Measurements from ENCODE around the gene SMYD3.

The SMYD3 gene

DNA sequence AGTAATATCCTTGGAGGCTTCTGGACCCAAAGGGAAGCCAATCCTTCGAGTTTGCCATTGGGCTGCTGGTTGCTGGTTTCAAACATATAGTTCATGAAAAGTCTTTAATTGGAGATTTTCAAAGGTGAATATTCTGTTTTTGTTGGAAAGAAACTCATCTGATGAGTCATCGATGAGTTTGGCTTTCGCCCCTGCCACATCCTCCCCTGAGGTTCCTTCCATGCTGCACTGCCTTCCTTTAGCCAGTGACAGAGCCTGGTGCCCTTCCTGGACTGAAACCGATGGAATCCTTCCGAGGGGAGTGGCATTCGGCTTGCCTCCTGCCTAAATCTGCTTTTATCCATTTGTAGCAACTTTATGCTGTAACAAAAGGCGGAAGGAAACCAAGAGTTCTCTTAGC lies 802.3 kb downstream of the SMYD3 start:
- TF ChIP-seq, protein P1, sequence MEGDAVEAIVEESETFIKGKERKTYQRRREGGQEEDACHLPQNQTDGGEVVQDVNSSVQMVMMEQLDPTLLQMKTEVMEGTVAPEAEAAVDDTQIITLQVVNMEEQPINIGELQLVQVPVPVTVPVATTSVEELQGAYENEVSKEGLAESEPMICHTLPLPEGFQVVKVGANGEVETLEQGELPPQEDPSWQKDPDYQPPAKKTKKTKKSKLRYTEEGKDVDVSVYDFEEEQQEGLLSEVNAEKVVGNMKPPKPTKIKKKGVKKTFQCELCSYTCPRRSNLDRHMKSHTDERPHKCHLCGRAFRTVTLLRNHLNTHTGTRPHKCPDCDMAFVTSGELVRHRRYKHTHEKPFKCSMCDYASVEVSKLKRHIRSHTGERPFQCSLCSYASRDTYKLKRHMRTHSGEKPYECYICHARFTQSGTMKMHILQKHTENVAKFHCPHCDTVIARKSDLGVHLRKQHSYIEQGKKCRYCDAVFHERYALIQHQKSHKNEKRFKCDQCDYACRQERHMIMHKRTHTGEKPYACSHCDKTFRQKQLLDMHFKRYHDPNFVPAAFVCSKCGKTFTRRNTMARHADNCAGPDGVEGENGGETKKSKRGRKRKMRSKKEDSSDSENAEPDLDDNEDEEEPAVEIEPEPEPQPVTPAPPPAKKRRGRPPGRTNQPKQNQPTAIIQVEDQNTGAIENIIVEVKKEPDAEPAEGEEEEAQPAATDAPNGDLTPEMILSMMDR (IDR thresholded peaks at IDR 0.05; ENCODE audit: control insufficient read depth, insufficient read depth, low read depth, low read length, missing control alignments) = no peak
- no peak for DNase-seq (ENCODE audit: low read depth)
- no peak overlapping the region for H3K4me3 ChIP-seq (ENCODE audit: control insufficient read depth, low read depth, low read length)

DNA sequence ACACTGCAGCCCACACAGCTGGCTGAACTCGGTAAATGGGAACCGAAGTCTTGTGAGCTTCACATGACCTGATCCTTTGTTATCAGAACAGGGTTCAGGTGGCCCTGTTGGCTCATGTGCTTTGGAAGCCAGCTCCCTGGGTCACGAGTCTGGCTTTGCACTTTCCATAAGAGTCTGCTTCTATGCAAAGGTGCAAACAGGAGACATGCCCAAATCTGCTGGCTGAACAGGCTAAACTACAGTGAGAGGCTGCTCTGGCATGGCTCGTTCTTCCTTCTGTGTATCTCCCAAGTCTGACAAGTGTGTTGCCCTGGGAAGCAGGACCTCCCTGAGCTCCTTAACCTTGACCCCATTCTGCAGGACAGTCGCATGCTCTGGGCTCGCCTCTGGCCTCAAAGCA lies 802.7 kb downstream of the SMYD3 start:
- H3K4me3 ChIP-seq (ENCODE audit: control insufficient read depth, low read depth, low read length) = no peak overlapping the region
- no peak for DNase-seq (ENCODE audit: low read depth)
- TF ChIP-seq, protein P1 (IDR thresholded peaks at IDR 0.05; ENCODE audit: control insufficient read depth, insufficient read depth, low read depth, low read length, missing control alignments) = no peak

DNA sequence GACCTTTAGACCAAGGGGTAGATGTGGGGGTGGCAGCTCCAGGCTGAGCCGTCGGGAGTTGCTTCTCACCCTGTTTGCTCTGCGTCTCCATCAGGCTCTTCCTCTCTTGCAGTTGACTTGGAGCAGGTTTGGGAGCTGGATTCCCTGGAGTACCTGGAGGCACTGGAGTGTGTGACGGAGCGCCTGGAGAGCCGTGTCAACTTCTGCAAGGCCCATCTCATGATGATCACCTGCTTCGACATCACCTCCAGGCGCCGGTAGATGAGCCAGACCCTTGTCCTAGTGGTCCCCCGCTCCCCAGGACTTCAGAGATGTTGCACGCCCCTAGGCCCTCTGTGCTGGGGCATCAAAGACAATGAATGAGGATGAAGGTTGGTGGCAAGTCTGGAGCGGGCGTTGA lies 804.7 kb downstream of the SMYD3 start:
- TF ChIP-seq, protein P1 (IDR thresholded peaks at IDR 0.05; ENCODE audit: control insufficient read depth, insufficient read depth, low read depth, low read length, missing control alignments) = no peak
- no peak overlapping the region for H3K4me3 ChIP-seq (ENCODE audit: control insufficient read depth, low read depth, low read length)
- no peak for DNase-seq (ENCODE audit: low read depth)

DNA sequence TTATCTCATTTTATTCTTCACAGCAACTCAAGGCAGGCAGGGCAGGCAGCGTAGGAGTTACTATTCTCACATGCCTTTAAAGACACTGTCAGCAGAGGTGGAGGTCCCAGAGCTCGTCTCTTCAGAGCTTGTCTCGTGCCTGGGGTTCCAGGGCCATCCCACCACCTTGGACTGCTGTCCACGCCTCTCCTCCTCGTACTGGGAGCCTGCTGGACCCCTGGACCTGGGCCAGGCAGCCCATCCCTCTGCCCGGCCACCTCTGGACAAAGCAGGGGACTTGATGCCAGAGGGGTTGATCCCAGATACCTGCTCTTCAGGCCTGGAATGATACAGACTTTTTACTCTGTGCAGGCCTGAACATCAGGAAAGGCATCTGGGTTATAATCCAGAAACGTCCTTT lies 805.4 kb downstream of the SMYD3 start:
- TF ChIP-seq, protein P1 (IDR thresholded peaks at IDR 0.05; ENCODE audit: control insufficient read depth, insufficient read depth, low read depth, low read length, missing control alignments) = no peak
- no peak for DNase-seq (ENCODE audit: low read depth)
- H3K4me3 ChIP-seq (ENCODE audit: control insufficient read depth, low read depth, low read length) = no peak overlapping the region

DNA sequence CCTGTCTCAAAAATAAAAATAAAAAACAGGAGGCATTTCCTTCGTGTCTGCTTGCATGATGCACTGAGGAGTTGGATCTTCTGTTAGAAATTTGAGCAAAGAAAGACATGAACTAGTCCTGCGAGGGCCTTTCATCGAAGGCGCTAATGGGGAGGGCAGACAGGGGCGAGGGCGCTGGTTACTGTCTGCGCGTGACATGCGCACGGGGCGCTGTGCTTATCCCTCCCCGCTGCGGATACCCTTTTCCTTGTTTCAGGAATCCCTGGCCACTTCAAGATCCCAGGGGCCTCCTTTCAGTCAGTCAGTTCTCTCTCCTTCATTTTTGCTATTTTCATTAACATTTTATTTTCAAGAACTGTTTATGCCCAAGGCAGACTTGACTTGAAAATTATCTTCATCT lies 806.4 kb downstream of the SMYD3 start:
- no peak for DNase-seq (ENCODE audit: low read depth)
- no peak overlapping the region for H3K4me3 ChIP-seq (ENCODE audit: control insufficient read depth, low read depth, low read length)
- TF ChIP-seq, protein P1 (IDR thresholded peaks at IDR 0.05; ENCODE audit: control insufficient read depth, insufficient read depth, low read depth, low read length, missing control alignments) = no peak
